Suprapubic skin (tissue), 3 donors: ENCODE data around the gene ACAA1.

Source experiments
- CTCF ChIP-seq, 2 donors: fragments of 200-600 bp in 1 of 2; fragments of 450-650 bp in 1 of 2; sonication (generic) in 1 of 2; IDR thresholded peaks; one replicate each; pipeline ENCODE4 v1.5.1; 2016 to 2019; ENCODE audit warnings: antibody characterized with exemption in 2 of 2, mild to moderate bottlenecking in 1 of 2, moderate library complexity in 1 of 2
- EP300 ChIP-seq: sonication (generic); formaldehyde crosslinking; IDR thresholded peaks from one replicate; pipeline ENCODE4 v1.6.1; 2017; ENCODE audit warnings: antibody characterized with exemption
- POLR2A ChIP-seq, 2 donors: fragments of 450-650 bp; IDR thresholded peaks; one replicate each; pipeline ENCODE4 v1.6.1; 2017; ENCODE audit warnings: antibody characterized with exemption in 2 of 2, mild to moderate bottlenecking in 2 of 2, moderate library complexity in 2 of 2

DNA sequence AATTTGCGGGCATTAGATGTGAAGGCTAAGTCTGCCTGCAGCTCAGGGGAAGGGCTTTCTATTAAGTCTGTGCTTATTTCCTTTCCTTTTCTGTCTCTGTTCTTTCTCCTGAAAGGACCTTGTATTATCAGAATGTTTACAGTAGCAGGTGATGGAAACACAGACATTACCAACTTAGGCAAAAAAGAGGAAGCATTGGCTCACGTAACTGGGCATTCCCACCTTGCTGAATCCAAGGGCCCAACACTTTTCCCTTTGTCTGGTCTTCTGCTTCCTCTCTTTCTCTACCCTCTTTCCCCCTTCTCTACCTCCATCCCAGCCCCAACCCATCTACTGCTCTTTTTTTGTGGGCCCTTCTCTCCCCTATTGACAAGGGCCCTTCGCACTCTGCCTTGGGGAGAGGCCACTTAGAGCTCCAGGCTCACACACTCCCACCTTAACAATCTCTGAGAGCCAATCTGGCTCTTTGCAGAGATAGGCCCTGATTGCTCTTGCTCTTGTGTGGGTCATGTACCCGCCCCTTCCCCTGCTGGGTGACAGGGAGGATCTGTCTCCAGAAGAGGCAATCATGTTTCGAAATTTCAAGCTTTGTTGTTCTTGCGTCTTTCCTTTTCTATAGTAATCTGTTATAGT is 35.0 kb downstream of the ACAA1 start:
- TF ChIP-seq POLR2A (IDR thresholded peaks at IDR 0.05) (no peak), CTCF (IDR thresholded peaks at IDR 0.05) (no peak), EP300 (no peak)
